ENCODE results near the gene DCLK2.
"Not testable (repeated sequence)": the region's sequence is repeated elsewhere in the genome, so short reads cannot be mapped to it uniquely, and the experiment has no call there.

DCLK2 gene

GRCh38 chr4:150192986-150193385 is 114.7 kb downstream of the DCLK2 start:
- H3K27ac ChIP-seq: no peak overlapping the region
- DNase-seq (ENCODE audit: low read depth, low spot score): no peak

DNA sequence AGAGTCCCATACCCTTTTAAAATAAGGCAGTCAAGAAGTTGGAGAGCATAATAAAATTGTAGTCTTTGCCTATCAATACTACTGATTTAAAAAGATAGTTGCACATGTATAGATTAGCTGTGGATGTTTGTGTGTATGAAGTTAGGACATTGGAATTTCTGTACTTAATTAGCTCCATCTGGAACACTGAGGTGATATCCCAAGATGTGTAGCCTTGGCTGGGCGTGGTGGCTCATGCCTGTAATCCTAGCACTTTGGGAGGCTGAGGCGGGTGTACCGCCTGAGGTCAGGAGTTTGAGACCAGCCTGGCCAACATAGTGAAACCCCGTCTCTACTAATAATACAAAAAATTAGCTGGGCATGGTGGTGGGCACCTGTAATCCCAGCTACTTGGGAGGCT is 119.0 kb downstream of the DCLK2 start:
- not testable (repeated sequence) for H3K27ac ChIP-seq; DNase-seq (ENCODE audit: low read depth, low spot score)

GRCh38 chr4:150199056-150199455 is 120.8 kb downstream of the DCLK2 start:
- H3K27ac ChIP-seq: no peak overlapping the region
- DNase-seq (ENCODE audit: low read depth, low spot score): no peak

DNA sequence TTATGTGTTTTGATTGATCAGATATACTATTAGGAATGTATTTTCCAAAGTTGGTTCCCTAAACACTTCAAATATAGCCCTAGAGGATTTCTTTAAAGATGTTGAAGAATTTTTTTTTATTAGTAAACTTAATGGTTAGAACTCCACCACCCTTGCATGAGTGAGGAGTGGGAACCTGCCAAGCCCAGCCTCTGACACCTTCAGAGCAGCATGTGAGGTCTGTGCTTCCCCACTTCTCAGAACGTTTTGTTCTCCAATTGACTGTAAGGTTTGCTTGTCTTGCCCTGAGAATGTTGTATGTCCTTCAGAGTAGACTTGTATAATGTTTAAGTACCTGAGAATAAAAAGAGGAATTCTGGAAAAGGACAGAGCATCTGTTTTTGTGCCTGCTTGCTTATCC is 126.8 kb downstream of the DCLK2 start:
- DNase-seq (ENCODE audit: low read depth, low spot score): no peak
- no peak overlapping the region for H3K27ac ChIP-seq

GRCh38 chr4:150206265-150206664 is 128.0 kb downstream of the DCLK2 start:
- no peak overlapping the region for H3K27ac ChIP-seq
- no peak for DNase-seq (ENCODE audit: low read depth, low spot score)

DNA sequence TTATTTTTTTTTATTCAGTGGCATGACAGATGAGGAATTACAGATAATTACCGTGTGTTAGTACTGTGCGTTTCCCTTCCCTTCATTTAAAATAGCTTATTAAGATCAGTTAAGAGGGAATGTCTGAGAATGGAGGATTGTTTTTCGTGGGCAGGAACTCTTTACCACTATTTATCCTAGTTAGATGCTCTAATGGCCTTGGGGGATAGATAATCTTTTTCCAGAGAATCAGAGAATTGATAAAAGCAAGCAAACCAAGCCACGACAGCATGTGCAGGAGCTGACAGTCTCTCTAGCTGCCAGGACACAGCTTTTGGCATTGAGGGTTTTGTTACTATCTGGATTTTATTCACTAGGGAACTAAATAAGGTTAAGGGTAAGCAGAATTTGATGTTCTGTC is 128.7 kb downstream of the DCLK2 start:
- no peak for DNase-seq (ENCODE audit: low read depth, low spot score)
- no peak overlapping the region for H3K27ac ChIP-seq

- H3K27ac ChIP-seq: no peak overlapping the region
- DNase-seq (ENCODE audit: low read depth, low spot score): no peak
These were observed 129.6 kb downstream of the DCLK2 start for GRCh38 chr4:150207871-150208270.

GRCh38 chr4:150209140-150209829 is 131.0 kb downstream of the DCLK2 start:
- no peak overlapping the region for H3K27ac ChIP-seq
- DNase-seq (ENCODE audit: low read depth, low spot score): no peak

GRCh38 chr4:150211016-150211415 is 132.8 kb downstream of the DCLK2 start:
- no peak overlapping the region for H3K27ac ChIP-seq
- DNase-seq (ENCODE audit: low read depth, low spot score): no peak

DNA sequence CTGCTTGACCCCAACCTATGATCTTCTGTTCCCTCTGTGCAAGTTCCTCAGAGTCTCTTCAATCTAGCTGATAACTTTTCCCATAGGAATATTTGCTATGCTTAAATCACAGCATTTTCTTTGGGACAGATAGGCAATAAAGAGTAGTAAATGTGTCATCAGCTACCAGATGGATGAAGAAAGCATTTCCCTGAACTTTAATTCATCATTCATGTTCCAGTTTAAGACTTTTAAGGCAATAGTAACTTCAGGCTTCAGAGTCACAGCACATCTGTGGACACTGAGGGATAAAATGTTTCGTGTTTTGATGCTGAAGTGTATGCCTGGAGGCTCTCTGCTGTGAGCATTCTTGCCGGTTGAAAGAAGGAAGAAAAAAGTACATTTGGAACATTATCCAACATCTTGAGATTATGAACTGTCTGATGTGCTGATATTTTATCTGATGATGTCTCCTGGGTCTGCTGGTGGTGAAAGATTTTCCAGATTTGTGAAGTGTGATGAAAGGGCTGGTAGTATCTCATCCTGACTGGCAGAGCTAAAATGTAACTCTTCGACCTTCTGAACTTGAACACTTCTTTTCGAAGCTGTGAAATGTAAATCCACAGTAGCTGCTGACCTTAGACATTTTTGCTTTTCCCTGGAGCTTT is 133.7 kb downstream of the DCLK2 start:
- DNase-seq (ENCODE audit: low read depth, low spot score): no peak

GRCh38 chr4:150212485-150212884 is 134.2 kb downstream of the DCLK2 start:
- peak overlapping the region; percentile 16 for H3K27ac ChIP-seq
- DNase-seq (ENCODE audit: low read depth, low spot score): no peak

More for the DNA sequence above, 133.7 kb downstream of the DCLK2 start:
- no peak overlapping the region for H3K27ac ChIP-seq

GRCh38 chr4:150212927-150213326 is 134.7 kb downstream of the DCLK2 start:
- H3K27ac ChIP-seq: peak overlapping the region; percentile 16

DNA sequence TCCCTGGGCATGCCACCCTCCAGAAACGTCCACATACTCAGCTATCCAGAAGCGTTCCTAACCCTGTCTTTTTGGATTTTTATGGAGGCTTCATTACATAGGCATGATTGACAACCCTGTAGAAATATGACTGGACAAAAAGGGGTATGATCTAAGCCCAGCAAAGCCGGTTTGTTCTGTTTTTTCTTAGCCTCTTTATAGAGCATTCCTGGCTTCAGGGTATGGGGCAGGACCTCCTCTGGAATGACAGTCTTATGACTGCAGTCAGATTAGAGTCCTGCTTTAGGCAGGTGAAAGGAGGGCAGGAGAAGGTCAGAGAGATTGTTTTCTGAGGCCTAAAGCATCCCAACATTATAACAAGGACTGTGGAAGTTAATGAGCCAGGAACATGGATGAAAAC is 137.4 kb downstream of the DCLK2 start:
- DNase-seq (ENCODE audit: low read depth, low spot score): peak; percentile 57
- no peak overlapping the region for H3K27ac ChIP-seq

More at GRCh38 chr4:150212927-150213326, 134.7 kb downstream of the DCLK2 start:
- DNase-seq (ENCODE audit: low read depth, low spot score): peak; percentile 91

DNA sequence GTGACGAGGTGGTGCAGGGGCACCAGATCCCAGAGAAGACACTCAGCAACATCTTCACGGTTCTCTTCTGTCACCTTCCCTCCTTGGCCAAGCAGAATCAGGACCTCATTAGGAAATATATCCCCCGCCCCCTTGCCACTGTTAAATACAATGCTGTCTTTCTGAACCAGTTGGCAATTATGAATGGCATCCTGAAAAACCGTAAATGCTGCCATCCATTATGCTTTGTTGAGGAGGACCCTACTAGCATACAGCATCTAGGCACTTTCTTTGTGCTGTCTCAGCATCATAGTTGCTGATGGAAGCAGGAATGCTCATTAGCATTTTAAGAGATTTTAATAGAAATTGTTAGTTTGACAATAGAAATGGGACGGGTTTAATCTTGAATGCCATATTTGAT is 138.5 kb downstream of the DCLK2 start:
- H3K27ac ChIP-seq: no peak overlapping the region

DNA sequence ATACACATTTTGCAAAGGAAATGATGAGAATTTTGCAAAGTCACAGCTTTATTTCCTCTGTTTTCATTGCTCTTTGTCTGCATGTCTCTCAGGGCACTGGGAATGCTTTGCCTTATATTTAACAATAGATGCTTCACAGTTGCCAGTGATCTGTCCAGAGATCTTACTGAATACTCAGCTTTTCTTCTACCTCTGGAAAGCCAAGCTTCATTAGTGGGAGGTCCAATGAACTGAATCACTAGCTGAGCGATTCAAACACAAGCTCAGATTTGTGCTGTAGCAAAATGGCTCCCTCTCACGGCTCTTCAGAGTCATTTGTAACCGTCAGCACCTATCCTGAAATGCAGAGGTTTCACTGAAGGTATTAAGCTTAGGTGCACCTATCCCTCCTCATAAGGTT is 138.9 kb downstream of the DCLK2 start:
- DNase-seq (ENCODE audit: low read depth, low spot score): peak; percentile 29

More for the DNA sequence above, 138.5 kb downstream of the DCLK2 start:
- no peak for DNase-seq (ENCODE audit: low read depth, low spot score)

GRCh38 chr4:150217808-150218207 is 139.6 kb downstream of the DCLK2 start:
- H3K27ac ChIP-seq: no peak overlapping the region
- no peak for DNase-seq (ENCODE audit: low read depth, low spot score)

More for the DNA sequence above, 138.9 kb downstream of the DCLK2 start:
- no peak overlapping the region for H3K27ac ChIP-seq

GRCh38 chr4:150218447-150218846 is 140.2 kb downstream of the DCLK2 start:
- no peak overlapping the region for H3K27ac ChIP-seq
- no peak for DNase-seq (ENCODE audit: low read depth, low spot score)

DNA sequence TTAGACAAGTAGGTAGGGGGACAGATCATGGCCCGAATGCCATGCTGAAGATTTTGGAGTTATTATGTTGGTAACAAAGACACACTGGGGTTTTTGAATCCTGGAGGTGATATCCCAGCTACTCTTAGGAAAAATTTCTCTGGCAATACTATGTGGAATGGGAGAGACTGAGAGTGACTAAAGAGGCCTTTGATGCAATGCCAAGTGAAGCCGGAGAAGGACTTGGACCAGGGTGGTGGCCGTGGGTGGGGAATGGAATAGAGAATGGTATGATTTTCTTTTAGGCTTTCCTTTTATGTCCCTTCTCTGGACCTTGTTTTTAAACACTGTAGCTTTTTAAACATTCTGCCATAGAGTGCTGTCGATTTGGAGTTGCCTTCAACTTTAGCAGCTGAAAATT is 141.6 kb downstream of the DCLK2 start:
- no peak for DNase-seq (ENCODE audit: low read depth, low spot score)
- no peak overlapping the region for H3K27ac ChIP-seq

DNA sequence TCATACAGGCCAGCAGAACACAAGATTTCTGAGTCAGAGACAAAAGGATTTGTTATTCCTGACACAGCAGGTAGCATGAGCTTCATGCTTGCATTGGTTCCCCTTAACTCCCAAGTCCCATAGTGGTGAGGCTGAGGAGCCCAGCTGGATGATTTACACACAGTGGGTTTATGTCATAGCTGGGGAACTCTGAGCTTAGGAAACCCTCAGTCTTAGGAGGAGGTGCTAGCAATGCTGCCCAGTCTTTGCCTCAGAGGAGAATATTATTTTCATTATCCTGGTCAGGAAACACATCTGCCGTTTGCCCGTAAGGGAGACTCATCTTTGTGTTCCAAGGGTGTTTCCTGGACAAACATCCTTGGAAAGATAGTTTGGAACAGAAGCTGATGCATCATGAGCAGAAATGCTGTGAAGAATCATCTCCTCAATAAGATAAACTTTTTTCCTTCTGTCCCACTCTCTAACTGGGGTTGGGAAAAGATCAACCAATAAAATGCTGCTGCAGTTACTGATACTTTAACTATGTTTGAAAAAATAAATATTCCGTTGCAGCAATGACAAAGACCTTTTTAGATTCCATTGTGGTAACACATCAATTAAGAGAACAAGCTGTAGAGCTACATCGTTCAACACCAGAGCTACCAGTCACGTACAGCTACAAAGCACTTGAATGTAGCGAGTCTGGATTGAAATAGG is 146.8 kb downstream of the DCLK2 start:
- no peak overlapping the region for H3K27ac ChIP-seq
- no peak for DNase-seq (ENCODE audit: low read depth, low spot score)

GRCh38 chr4:150229520-150229919 is 151.3 kb downstream of the DCLK2 start:
- H3K27ac ChIP-seq: no peak overlapping the region
- no peak for DNase-seq (ENCODE audit: low read depth, low spot score)

DNA sequence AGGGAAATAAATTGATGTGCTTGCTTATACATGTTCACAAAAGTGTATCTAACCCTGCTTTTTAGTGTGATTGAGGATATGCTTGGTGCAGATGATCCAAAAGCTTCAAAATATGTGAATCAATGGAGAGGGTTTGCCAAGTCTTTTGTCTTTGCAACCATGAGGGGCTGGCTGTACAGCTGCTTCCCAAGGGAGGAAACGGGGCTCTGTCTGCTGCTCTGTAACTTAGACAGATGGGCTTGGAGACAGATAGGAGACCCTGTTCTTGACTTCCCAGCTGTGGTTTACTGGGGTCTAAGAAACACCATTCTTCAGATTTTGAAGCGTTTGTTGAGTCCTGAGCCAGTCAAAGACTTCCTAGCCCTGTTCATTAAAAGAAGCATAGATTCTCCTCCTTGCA is 152.3 kb downstream of the DCLK2 start:
- H3K27ac ChIP-seq: no peak overlapping the region
- DNase-seq (ENCODE audit: low read depth, low spot score): no peak
